Left colon (tissue), 2 donors: ENCODE data around the gene RBMS2. TPM values are rescaled to one million over a fixed set of nuclear protein-coding genes. Genes with fewer than 3 reads are reported as not detected.
A peak's percentile ranks its signal among the peaks of the same experiment; 100 is the strongest.
"Not testable (repeated sequence)": the region's sequence is repeated elsewhere in the genome, so short reads cannot be mapped to it uniquely, and the experiment has no call there.

ENCODE experiments used
- ATAC-seq: fragments of 200-7000 bp; cut with Tn5 transposase; one replicate; pipeline ENCODE4 v1.9.1; 2020; ENCODE audit warnings: mild to moderate bottlenecking, moderate library complexity
- DNase-seq, 2 donors: peaks; one replicate each; pipeline ENCODE4 v3.0.0-alpha.2; 2020
- intact Hi-C, 2 donors: fragments of 100-400 bp; cut with DNase I in 1 of 2; cut with micrococcal nuclease in 1 of 2; formaldehyde crosslinking; loops; one replicate each; pipeline versions ENCODE4 v1.11.2 to v1.14.0; 2022; cut with DNase I, micrococcal nuclease
- long read RNA-seq: library from polyadenylated mRNA; unstranded; transcript quantifications from one replicate; pipeline ENCODE4 v2.0.0, GENCODE V29; 2021
- total RNA-seq, 2 donors: library from RNA; stranded (reverse); fragmentation: NEBNext Ultra II Directional; extraction: Animal tissue kit (Norgen Biotek cat#: 25700); gene quantifications; one replicate each; pipeline ENCODE4 v1.2.1, GENCODE V29; 2021
- donor health status: DM: no; HTN: no; CAD: no.
- donor health status: DM: yes; HTN: yes; CAD: no.

Gene RBMS2, protein sequence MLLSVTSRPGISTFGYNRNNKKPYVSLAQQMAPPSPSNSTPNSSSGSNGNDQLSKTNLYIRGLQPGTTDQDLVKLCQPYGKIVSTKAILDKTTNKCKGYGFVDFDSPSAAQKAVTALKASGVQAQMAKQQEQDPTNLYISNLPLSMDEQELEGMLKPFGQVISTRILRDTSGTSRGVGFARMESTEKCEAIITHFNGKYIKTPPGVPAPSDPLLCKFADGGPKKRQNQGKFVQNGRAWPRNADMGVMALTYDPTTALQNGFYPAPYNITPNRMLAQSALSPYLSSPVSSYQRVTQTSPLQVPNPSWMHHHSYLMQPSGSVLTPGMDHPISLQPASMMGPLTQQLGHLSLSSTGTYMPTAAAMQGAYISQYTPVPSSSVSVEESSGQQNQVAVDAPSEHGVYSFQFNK
- total RNA-seq: 10 to 100 TPM; 33.9 to 40.2 TPM
- long read RNA-seq, partial matches to known transcripts: 1 of 14 reads
- long read RNA-seq, other reads (novel, unspliced or antisense): 13 of 14 reads

DNA sequence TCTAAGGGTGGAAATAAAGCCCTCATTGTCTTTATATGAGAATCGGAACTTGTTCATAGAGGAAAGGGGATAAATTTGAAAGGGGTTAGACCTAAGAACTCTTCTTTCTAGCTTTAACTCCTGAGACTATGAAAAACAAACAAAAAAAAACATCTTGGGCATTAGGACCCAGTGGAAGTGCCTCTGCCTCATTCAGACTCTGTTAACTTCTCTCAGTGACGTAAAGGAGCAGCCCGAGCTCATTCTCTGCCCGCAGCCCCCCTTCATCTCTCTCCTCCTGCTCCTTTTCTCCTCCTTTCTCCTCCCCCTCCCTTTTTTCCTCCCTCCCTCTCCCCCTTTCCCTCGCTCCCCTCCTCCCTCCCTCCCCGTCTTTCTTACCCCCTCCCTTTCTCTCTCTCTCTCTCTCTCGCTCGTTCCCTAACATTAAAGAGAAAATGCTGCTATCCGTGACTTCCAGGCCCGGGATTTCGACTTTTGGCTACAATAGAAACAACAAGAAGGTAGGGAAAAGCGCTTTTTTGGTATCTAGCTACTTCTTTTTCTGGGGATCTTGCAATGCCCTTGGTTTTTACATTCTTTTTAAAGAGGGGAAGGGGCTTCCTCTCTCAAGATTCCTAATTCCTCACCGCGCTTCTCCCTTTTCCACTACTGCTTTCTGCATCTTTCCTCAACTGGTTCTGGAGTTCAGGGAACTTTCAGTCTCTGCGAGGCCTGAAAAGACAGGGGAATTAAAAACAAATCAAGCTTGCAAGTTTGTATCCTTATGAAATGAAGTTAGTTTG is at the start of gene RBMS2:
RBMS2 (plus strand) TSS at position 231 of the 782 bp plus-strand sequence; CDS start at position 435, 204 bp downstream.
- intact Hi-C loops: loop anchor here in 1 of 2 donors (5.0 kb wide), 1 partner anchor 111 kb away; the partner anchor contains the start of gene BAZ2A
- peak; percentile 69 to 90 for DNase-seq
- ATAC-seq: peak; percentile 93

DNA sequence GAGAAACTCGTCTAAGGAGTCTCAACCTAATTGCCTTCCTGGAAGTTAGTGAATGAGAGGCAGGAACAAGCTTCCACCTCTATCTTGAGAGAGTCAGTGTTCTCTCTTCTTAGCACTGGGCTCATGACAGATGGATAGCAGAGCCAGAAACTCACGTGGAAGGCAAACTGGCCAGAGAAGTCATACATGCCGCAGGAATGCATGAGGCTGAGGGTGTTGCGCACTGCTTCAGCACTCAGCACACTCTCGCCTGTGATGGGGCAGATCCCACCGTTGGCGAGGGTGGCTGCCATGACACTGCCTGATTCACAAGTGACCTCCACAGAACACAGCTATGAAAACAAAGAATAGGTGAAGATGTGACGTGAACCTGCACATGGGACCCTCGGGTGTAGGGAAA is 47.2 kb upstream of the RBMS2 start:
- DNase-seq (no peak), ATAC-seq (no peak)
- intact Hi-C loops: no loop called here

DNA sequence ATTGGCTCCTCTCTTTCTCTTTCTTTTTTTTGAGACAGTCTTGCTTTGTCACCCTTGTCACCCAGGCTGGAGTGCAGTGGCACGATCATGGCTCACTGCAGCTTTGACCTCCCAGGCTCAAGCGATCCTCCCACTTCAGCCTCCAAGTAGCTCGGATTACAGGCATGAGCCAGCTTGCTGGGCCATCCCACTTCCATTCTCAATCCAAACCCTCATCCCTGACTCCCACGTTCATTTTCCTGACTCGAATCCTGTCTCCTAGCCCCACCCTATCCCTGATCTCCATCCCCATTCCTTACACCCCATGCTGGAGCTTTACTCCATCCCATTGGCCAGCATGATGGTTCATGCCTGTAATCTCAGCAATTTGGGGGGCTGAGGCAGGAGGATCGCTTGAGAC is 45.5 kb upstream of the RBMS2 start:
- DNase-seq: no peak
- intact Hi-C loops: no loop called here
- ATAC-seq: no peak

DNA sequence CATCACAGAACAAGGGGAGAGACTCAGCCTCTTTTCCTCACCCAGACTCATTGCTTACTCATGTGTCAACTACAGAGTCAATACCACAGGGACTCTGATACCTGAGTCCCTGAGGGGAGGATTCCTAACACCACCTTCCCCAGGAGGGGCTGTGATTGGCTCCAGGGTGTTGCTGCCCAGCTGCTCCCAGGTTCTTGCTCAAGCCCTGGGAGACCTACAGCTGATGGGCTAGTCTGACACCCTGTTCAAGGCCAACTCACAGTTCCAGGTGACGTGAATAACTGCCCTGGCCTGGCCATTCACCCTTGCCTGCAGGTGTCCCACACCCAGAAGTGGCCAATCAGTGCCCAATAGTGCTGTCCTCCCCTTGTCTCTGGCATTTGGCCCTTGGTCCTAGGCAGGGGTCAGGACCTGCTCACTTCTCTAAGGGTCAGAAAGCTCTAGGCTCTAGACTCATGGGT is 44.6 kb upstream of the RBMS2 start:
- intact Hi-C loops: no loop called here
- DNase-seq: no peak
- ATAC-seq: peak; percentile 14

DNA sequence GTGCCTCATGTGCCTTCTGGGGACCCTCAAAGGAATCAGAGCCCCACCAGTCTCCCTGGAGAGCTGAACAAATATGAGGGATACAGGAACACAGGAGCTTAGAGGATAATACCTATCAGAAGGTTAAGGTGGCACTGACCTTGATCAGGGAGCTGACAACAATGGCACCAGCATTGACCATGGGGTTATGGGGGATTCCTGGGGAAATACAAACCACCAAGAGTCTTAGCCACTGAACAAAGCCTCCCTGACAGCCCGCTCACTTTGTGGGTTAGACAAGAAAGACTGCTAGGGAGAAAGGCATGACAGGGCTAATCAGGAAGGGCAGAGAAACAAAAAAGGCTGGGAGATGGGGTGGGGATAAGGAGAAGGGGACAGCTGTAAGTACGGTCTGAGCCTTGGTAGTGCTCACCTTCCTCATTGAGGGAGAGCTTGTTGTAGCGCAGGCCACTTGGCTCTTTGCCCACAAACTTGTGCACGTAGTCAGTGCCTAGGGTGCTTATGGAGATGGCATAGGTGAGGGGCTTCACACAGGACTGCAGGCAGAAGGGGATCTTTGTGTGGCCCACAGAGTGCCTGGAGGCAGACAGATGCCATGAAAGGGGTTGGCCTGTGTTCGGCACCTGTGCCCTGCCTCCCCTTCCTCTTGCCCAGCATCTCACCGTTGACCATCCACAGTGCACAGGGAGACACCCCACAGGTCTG is 43.9 kb upstream of the RBMS2 start:
- ATAC-seq: no peak
- intact Hi-C loops: no loop called here
- DNase-seq: no peak

DNA sequence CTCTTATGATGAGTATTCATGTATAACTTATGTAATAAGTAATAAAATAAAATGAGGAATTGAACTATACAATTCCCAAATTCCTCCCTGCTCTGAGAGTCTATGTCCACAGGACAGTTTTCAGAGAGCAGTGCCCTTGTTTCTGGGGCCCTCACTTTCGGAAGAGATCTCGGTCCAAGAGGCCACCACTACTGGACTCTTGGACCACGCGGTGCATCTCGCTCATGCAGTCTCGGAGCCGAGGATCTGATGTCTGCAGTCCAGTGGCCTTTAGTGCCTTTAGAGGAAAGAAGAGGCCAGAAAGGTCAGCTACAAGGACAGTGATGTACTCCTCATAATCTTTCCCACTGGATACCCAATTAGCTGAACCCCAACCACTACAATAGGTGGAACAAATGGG is 42.0 kb upstream of the RBMS2 start:
- DNase-seq (no peak), ATAC-seq (no peak)
- intact Hi-C loops: no loop called here

DNA sequence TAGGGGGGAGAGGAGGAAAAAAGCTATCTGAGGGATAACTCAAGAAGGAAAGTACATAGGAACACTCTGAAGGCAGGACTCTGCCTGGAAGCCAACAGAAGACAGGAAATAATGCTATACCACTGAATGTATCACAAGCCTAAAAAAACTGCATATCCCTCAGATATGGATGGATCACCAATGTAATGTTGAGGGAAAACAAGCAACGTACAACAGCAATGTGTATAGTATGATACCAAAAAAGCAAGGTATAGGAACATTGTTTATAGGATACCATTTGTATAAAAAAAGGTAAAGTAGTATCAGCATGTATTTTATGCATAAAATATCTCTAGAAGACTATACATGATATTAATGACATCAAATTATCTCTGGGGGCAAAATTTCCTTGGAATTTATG is 37.1 kb upstream of the RBMS2 start:
- DNase-seq (no peak), ATAC-seq (no peak)
- intact Hi-C loops: no loop called here

DNA sequence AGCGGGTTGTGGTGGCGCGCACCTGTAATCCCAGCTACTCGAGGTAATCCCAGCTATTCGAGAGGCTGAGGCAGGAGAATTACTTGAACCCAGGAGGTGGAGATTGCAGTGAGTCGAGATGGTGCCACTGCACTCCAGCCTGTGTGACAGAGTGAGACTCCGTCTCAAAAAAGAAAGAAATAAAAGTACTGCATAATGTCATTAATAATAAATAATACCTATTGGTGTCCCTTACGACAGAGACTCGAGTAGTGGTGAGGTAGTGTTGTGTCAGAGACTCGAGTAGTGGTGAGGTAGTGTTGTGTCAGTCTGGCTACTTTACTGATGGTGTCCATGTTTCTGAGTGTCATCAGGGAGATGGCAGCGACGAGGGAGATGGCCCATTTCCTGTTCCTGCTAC is 34.9 kb upstream of the RBMS2 start:
- ATAC-seq: no peak
- intact Hi-C loops: no loop called here
- DNase-seq: no peak

DNA sequence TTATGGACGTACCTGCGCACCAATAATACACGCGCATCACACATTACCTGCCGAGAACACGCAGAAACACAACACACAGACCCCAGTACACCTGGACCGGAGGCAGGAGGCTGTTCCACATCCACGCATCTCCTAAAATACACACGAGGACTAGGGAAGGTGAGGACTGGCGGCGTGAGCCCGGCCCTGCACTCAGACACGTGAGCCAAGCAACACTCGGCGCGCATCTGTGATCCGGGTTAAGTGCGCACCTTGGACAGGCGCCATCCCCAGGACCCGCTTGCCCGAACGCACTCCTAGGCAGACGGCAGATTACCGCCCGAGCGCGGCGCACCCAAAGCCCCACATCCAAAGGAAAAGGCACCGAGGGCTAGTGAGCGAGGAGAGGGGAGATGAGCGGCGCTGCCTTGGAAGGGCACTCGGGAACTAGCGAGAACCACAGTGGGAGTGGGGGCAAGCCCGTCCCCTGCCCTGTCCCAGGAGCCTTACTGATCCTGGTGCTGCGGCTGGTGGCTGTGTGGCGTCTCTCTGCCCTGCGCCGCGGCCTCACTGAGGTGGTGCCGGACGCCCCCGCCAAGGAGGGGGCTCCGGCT is 34.1 kb upstream of the RBMS2 start:
- DNase-seq (peak; percentile 38 to 41), ATAC-seq (peak; percentile 62)
- intact Hi-C loops: no loop called here

DNA sequence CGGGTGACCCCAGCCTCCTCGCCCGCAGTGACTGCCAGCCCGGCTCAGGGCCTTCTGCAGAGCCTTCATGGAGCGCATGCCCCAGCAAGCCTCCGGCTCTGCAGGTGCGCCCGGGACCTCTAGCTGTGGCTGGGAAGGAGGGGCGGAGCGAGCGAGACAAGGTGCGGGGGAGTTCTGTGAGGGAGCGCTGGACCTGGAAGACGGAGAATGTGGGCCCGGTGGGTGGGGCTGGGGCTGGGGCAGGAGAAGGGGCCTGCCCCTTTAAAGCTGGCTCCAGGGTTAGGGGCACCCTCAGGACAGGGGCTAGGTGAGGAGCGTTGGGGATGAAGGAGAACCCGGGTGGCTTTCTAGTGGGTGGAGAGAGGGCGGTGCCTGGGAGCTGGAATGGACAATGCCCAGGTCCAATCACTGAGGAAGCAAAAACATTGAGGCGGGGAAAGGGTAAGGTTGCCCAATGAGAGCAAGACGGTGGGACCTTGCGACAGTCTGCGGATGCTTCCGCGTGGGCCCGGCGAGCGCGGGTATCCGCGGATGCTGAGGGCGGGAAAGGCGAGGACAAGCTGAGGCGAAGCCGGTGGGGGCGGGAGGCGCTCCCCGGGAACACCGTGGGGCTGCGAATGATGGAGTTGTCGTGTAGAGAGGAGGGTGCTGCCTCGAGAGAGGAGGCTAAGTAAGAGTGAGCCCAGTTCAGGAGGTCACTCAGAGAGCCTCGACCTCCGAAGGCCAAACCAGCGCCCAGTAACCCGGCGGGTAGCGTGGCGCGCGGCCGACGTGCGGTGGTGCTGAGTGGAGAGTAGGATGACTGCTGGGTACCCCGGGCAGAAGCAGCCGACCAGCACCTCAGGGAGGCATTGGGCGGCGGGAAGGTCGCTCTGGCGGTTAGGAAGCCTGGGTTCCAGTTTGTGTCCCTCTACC is 33.3 kb upstream of the RBMS2 start, which contains the start of gene GLS2:
GLS2 (minus strand) TSS at position 121 of the 915 bp plus-strand sequence; CDS start at position 78, 43 bp downstream.
- intact Hi-C loops: no loop called here
- DNase-seq: peak; percentile 76 to 79
- ATAC-seq: peak; percentile 97

DNA sequence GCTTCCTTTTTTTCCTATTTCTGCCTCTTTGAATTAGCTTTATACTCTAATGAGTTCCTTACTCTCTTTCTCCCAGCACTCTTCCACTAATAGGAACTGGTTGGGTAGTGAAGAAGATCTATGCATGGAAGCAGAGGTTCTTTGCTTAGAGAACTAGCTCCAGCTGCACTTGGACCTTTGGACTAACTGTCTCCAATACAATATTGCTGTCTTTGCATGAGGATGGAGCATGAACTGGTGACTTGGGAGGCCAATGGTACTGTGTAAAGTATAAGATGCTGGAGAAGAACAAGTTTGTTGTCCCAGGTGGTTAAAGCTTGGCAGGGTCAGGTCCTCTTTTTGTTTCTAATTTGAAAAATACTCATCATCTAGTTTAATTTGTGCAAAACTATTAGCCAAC is 31.3 kb upstream of the RBMS2 start:
- intact Hi-C loops: no loop called here
- ATAC-seq: no peak
- no peak for DNase-seq

DNA sequence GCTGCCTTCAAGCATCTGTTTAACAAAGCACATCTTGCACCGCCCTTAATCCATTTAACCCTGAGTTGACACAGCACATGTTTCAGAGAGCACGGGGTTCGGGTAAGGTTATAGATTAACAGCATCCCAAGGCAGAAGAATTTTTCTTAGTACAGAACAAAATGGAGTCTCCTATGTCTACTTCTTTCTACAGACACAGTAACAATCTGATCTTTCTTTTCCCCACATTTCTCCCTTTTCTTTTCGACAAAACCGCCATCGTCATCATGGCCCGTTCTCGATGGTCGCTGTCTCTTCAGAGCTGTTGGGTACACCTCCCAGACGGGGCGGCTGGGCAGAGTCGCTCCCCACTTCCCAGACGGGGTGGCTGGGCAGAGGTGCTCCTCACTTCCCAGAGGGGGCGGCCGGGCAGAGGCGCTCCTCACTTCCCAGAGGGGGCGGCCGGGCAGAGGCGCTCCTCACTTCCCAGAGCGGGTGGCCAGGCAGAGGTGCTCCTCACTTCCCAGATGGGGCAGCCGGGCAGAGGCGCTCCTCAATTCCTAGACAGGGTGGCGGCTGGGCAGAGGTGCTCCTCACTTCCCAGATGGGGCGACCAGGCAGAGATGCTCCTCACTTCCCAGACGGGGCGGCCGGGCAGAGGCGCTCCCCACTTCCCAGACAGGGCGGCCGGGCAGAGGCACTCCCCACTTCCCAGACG is 28.1 kb upstream of the RBMS2 start:
- intact Hi-C loops, DNase-seq, ATAC-seq: not testable (repeated sequence)

DNA sequence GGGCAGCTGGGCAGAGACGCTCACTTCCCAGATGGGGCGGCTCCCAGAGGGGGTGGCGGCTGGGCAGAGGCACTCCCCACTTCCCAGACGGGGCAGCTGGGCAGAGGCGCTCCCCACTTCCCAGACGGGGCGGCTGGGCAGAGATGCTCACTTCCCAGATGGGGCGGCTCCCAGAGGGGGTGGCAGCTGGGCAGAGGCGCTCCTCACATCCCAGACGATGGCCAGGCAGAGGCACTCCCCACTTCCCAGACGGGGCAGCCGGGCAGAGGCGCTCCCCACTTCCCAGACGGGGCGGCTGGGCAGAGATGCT is 27.6 kb upstream of the RBMS2 start:
- intact Hi-C loops, DNase-seq, ATAC-seq: not testable (repeated sequence)

DNA sequence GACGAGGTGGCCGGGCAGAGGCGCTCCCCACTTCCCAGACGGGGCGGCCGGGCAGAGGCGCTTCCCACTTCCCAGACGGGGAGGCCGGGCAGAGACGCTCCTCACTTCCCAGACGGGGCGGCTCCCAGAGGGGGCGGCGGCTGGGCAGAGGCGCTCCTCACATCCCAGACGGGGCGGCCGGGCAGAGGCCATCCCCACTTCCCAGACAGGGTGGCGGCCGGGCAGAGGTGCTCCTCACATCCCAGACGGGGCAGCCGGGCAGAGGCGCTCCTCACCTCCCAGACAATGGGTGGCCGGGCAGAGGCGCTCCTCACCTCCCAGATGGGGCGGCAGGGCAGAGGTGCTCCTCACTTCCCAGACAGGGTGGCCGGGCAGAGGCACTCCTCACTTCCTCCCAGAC is 27.1 kb upstream of the RBMS2 start:
- DNase-seq, intact Hi-C loops, ATAC-seq: not testable (repeated sequence)

DNA sequence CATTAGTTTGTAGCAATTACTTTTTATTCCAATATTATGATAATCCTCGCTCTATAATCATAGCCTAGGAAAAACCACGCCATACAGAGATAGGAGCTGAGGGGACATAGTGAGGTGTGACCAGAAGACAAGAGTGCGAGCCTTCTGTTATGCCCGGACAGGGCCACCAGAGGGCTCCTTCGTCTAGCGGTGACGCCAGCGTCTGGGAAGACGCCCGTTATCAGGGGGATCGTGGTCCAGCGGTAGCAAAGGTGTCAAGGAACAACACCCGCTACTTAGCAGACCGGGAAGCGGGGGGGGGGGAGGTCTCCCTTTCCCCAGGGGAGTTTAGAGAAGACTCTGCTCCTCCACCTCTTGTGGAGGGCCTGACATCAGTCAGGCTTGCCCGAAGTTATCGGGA is 24.9 kb upstream of the RBMS2 start:
- intact Hi-C loops, ATAC-seq: not testable (repeated sequence)
- peak; percentile 49 to 55 for DNase-seq

DNA sequence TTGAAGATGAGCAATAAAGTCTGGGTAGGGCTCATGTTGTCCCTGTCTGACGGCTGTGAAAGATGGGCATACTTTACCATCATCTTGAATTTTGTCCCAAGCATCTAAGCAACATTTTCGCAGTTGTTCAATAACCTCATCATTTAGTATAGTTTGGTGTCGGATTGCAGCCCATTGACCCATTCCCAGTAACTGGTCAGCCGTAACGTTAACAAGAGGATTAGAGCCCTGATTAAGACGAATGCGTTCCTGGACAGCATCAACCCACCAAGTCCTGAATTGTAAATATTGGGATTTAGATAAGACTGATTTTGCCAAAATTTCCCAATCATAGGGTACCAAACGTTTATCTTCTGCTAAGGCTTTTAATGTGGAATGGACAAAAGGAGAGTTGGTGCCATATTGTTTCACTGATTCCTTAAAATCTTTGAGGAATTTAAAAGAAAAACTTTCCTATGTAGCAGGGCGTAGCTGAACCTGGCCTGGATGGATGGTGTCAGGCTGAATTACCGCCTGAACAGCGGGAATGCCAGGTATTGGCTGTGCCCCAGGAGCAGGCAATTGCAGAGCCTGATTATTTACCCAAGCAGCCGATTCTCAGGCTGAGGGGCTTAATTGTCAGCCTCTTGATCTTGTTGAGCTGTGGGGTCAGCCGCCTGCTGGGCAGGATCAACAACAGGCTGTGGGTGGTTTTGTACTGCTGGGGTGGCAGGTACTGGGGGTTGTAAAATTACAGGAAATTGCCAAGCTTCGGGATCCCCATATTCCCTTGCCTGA is 23.3 kb upstream of the RBMS2 start:
- ATAC-seq, intact Hi-C loops, DNase-seq: not testable (repeated sequence)
